Activated naive CD8-positive, alpha-beta T cell treated with anti-CD3 and anti-CD28 coated beads, Interleukin-2, amount 50 U/mL, for 24 hours (primary cell): ENCODE measurements around the gene ZNF618.

Experiments used
- ATAC-seq: fragments of 150-1000 bp; cut with Tn5 transposase; one replicate; pipeline ENCODE4 v1.10.0; 2021
- DNase-seq: peaks from one replicate; pipeline ENCODE4 v3.0.0; 2021
- H3K27ac Mint-ChIP-seq: one replicate; pipeline ENCODE4 v1.8.0; 2021; ENCODE audit warnings: mild to moderate bottlenecking, mixed read lengths
- H3K27me3 Mint-ChIP-seq: one replicate; pipeline ENCODE4 v1.8.0; 2021; ENCODE audit warnings: mixed read lengths
- H3K36me3 Mint-ChIP-seq: one replicate; pipeline ENCODE4 v1.8.0; 2021; ENCODE audit warnings: low read depth, mixed read lengths
- H3K4me1 Mint-ChIP-seq: one replicate; pipeline ENCODE4 v1.8.0; 2021; ENCODE audit warnings: mixed read lengths
- H3K4me3 Mint-ChIP-seq: one replicate; pipeline ENCODE4 v1.8.0; 2021; ENCODE audit warnings: mild to moderate bottlenecking, moderate library complexity, mixed read lengths
- H3K9me3 Mint-ChIP-seq: one replicate; pipeline ENCODE4 v1.8.0; 2021; ENCODE audit warnings: mixed read lengths

ZNF618 gene

GRCh38 chr9:113943112-113944009, 67.3 kb downstream of the ZNF618 start:
- H3K9me3 Mint-ChIP-seq, result no peaks in the 10 kb centered on the region
- H3K27ac Mint-ChIP-seq, result no peak overlapping the region
- DNase-seq, result no peak
- no peak overlapping the region for H3K4me3 Mint-ChIP-seq
- H3K27me3 Mint-ChIP-seq, result no peaks in the 10 kb centered on the region
- H3K4me1 Mint-ChIP-seq, result no peaks in the 10 kb centered on the region
- ATAC-seq, result no peak
- no peaks in the 10 kb centered on the region for H3K36me3 Mint-ChIP-seq

- ATAC-seq (no peak), DNase-seq (no peak)
- H3K27ac Mint-ChIP-seq, result no peak overlapping the region
- H3K4me3 Mint-ChIP-seq, result no peak overlapping the region
- H3K36me3 Mint-ChIP-seq, result no peaks in the 10 kb centered on the region
- H3K9me3 Mint-ChIP-seq, result no peaks in the 10 kb centered on the region
- H3K27me3 Mint-ChIP-seq, result no peaks in the 10 kb centered on the region
- no peaks in the 10 kb centered on the region for H3K4me1 Mint-ChIP-seq
Observed at GRCh38 chr9:113945784-113946183, 69.7 kb downstream of the ZNF618 start.

GRCh38 chr9:113946496-113947115, 70.5 kb downstream of the ZNF618 start:
- Mint-ChIP-seq H3K36me3 (no peaks in the 10 kb centered on the region), H3K27me3 (no peaks in the 10 kb centered on the region), H3K27ac (no peak overlapping the region), H3K9me3 (no peaks in the 10 kb centered on the region), H3K4me3 (no peak overlapping the region), H3K4me1 (no peaks in the 10 kb centered on the region)
- DNase-seq, result no peak
- no peak for ATAC-seq

GRCh38 chr9:113947941-113948340, 71.8 kb downstream of the ZNF618 start:
- no peaks in the 10 kb centered on the region for H3K27me3 Mint-ChIP-seq
- no peaks in the 10 kb centered on the region for H3K36me3 Mint-ChIP-seq
- DNase-seq, result no peak
- H3K4me1 Mint-ChIP-seq, result no peaks in the 10 kb centered on the region
- H3K27ac Mint-ChIP-seq, result no peak overlapping the region
- no peak for ATAC-seq
- H3K4me3 Mint-ChIP-seq, result no peak overlapping the region
- no peaks in the 10 kb centered on the region for H3K9me3 Mint-ChIP-seq

GRCh38 chr9:113948891-113949570, 72.9 kb downstream of the ZNF618 start:
- ATAC-seq (no peak), DNase-seq (no peak)
- Mint-ChIP-seq H3K27me3 (peaks cover 3% of the 10 kb centered on the region), H3K36me3 (no peaks in the 10 kb centered on the region), H3K9me3 (no peaks in the 10 kb centered on the region), H3K4me1 (no peaks in the 10 kb centered on the region), H3K4me3 (no peak overlapping the region), H3K27ac (no peak overlapping the region)

- H3K36me3 Mint-ChIP-seq, result no peaks in the 10 kb centered on the region
- H3K27me3 Mint-ChIP-seq, result peaks cover 3% of the 10 kb centered on the region
- no peak for DNase-seq
- no peak overlapping the region for H3K4me3 Mint-ChIP-seq
- no peaks in the 10 kb centered on the region for H3K9me3 Mint-ChIP-seq
- H3K27ac Mint-ChIP-seq, result no peak overlapping the region
- H3K4me1 Mint-ChIP-seq, result no peaks in the 10 kb centered on the region
- ATAC-seq, result no peak
Observed at GRCh38 chr9:113949571-113950078, 73.5 kb downstream of the ZNF618 start.

GRCh38 chr9:113950195-113951031, 74.3 kb downstream of the ZNF618 start:
- Mint-ChIP-seq H3K36me3 (no peaks in the 10 kb centered on the region), H3K4me3 (no peak overlapping the region), H3K27ac (no peak overlapping the region), H3K9me3 (no peaks in the 10 kb centered on the region), H3K27me3 (peaks cover 3% of the 10 kb centered on the region), H3K4me1 (no peaks in the 10 kb centered on the region)
- ATAC-seq (no peak), DNase-seq (no peak)

GRCh38 chr9:113951032-113951372, 74.9 kb downstream of the ZNF618 start:
- ATAC-seq, result no peak
- Mint-ChIP-seq H3K4me3 (no peak overlapping the region), H3K36me3 (no peaks in the 10 kb centered on the region), H3K9me3 (no peaks in the 10 kb centered on the region), H3K27me3 (peaks cover 3% of the 10 kb centered on the region), H3K4me1 (no peaks in the 10 kb centered on the region), H3K27ac (no peak overlapping the region)
- no peak for DNase-seq

GRCh38 chr9:113952676-113953075, 76.6 kb downstream of the ZNF618 start:
- no peak for ATAC-seq
- Mint-ChIP-seq H3K9me3 (no peaks in the 10 kb centered on the region), H3K4me1 (no peaks in the 10 kb centered on the region), H3K4me3 (no peak overlapping the region), H3K27me3 (peaks cover 3% of the 10 kb centered on the region), H3K36me3 (no peaks in the 10 kb centered on the region), H3K27ac (no peak overlapping the region)
- no peak for DNase-seq

GRCh38 chr9:113953531-113953930, 77.4 kb downstream of the ZNF618 start:
- no peak overlapping the region for H3K27ac Mint-ChIP-seq
- no peak for DNase-seq
- H3K27me3 Mint-ChIP-seq, result peaks cover 3% of the 10 kb centered on the region
- H3K36me3 Mint-ChIP-seq, result no peaks in the 10 kb centered on the region
- H3K4me1 Mint-ChIP-seq, result no peaks in the 10 kb centered on the region
- H3K9me3 Mint-ChIP-seq, result no peaks in the 10 kb centered on the region
- no peak overlapping the region for H3K4me3 Mint-ChIP-seq
- no peak for ATAC-seq

- DNase-seq (no peak), ATAC-seq (no peak)
- H3K9me3 Mint-ChIP-seq, result no peaks in the 10 kb centered on the region
- peaks cover 3% of the 10 kb centered on the region for H3K27me3 Mint-ChIP-seq
- no peaks in the 10 kb centered on the region for H3K4me1 Mint-ChIP-seq
- H3K36me3 Mint-ChIP-seq, result no peaks in the 10 kb centered on the region
- H3K4me3 Mint-ChIP-seq, result no peak overlapping the region
- H3K27ac Mint-ChIP-seq, result no peak overlapping the region
Observed at GRCh38 chr9:113954591-113954990, 78.5 kb downstream of the ZNF618 start.

GRCh38 chr9:113955076-113955752, 79.1 kb downstream of the ZNF618 start:
- no peaks in the 10 kb centered on the region for H3K36me3 Mint-ChIP-seq
- H3K27ac Mint-ChIP-seq, result no peak overlapping the region
- no peaks in the 10 kb centered on the region for H3K9me3 Mint-ChIP-seq
- no peak overlapping the region for H3K4me3 Mint-ChIP-seq
- DNase-seq, result no peak
- ATAC-seq, result no peak
- peaks cover 3% of the 10 kb centered on the region for H3K27me3 Mint-ChIP-seq
- no peaks in the 10 kb centered on the region for H3K4me1 Mint-ChIP-seq

GRCh38 chr9:113956901-113957300, 80.8 kb downstream of the ZNF618 start:
- DNase-seq, result no peak
- no peak overlapping the region for H3K4me3 Mint-ChIP-seq
- no peak overlapping the region for H3K27ac Mint-ChIP-seq
- H3K27me3 Mint-ChIP-seq, result peaks cover 3% of the 10 kb centered on the region
- ATAC-seq, result no peak
- H3K4me1 Mint-ChIP-seq, result no peaks in the 10 kb centered on the region
- no peaks in the 10 kb centered on the region for H3K9me3 Mint-ChIP-seq
- H3K36me3 Mint-ChIP-seq, result no peaks in the 10 kb centered on the region

- no peaks in the 10 kb centered on the region for H3K9me3 Mint-ChIP-seq
- DNase-seq, result no peak
- H3K4me1 Mint-ChIP-seq, result no peaks in the 10 kb centered on the region
- H3K36me3 Mint-ChIP-seq, result no peaks in the 10 kb centered on the region
- no peak overlapping the region for H3K4me3 Mint-ChIP-seq
- H3K27me3 Mint-ChIP-seq, result peaks cover 3% of the 10 kb centered on the region
- no peak overlapping the region for H3K27ac Mint-ChIP-seq
- ATAC-seq, result no peak
Observed at GRCh38 chr9:113957351-113957750, 81.2 kb downstream of the ZNF618 start.
